Measurements from ENCODE around the gene ATP2C2. TPM values are rescaled to one million over a fixed set of nuclear protein-coding genes. Genes with fewer than 3 reads are reported as not detected.

ATP2C2 gene
- total RNA-seq, 1 donor from 2014 or later, result not detected

DNA sequence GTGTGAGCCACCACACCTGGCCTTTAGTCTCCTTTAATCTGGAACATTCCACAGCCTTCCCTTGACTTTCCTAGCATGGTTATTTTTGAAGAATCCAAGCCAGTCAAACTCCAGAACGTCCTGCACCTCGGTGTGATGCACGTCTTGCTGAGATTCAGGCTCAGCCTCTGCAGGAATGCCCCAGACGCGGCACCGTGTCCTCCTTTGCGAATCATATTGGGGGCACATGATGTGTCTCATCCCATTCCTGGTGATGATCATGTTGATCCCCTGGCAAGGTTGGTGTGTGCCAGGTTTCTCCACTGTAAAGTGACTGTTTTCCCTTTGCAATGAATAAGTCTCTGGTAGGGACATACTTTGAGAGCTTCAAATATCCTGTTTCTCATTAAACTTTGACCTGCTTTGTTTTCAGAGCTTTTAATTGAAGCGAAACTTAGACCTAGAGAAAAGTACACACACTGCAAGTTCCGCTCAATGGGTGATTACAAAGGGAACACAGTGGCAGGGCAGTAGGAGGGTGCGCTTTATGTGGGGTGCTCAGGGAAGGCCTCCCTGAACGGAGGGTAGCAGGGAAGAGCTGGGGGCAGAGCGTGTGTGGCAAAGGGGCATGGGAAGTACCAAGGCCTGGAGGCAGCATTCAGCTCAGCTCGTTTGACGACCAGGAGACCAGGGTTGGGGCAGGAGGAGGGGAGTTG, 9.6 kb upstream of the ATP2C2 start:
- no peaks in the 10 kb centered on the region for H3K4me1 ChIP-seq
- DNase-seq (ENCODE audit: low spot score in 2 of 2), result no peak
- no peaks in the 10 kb centered on the region for H3K27me3 ChIP-seq
- TF ChIP-seq, protein P1, sequence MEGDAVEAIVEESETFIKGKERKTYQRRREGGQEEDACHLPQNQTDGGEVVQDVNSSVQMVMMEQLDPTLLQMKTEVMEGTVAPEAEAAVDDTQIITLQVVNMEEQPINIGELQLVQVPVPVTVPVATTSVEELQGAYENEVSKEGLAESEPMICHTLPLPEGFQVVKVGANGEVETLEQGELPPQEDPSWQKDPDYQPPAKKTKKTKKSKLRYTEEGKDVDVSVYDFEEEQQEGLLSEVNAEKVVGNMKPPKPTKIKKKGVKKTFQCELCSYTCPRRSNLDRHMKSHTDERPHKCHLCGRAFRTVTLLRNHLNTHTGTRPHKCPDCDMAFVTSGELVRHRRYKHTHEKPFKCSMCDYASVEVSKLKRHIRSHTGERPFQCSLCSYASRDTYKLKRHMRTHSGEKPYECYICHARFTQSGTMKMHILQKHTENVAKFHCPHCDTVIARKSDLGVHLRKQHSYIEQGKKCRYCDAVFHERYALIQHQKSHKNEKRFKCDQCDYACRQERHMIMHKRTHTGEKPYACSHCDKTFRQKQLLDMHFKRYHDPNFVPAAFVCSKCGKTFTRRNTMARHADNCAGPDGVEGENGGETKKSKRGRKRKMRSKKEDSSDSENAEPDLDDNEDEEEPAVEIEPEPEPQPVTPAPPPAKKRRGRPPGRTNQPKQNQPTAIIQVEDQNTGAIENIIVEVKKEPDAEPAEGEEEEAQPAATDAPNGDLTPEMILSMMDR (IDR thresholded peaks at IDR 0.05), result no peak
- no peak overlapping the region for H3K4me3 ChIP-seq
- H3K9me3 ChIP-seq, result no peaks in the 10 kb centered on the region
- intact Hi-C loops (cut with DNase I), result no loop called here
- no peak overlapping the region for H3K27ac ChIP-seq
- H3K36me3 ChIP-seq, result no peaks in the 10 kb centered on the region

DNA sequence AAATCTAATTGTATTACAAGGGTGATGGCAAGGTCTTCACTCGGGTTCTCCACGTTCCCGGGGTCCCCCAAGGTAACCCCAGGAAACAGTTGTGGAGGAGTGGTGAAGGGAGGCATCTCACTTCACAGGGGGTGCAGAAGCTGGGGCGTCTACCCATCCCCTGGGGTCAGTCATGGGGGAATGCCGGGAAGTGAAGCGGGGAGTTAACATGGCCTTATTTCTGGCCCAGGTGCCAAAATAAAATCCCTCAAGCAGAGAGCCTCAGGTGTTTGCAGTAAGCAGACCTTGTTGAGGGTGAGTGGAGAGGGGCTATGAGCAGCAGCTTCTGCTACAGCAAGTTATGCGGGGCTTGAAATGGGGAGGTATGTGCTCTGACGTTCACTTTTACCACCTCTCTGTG, 9.0 kb upstream of the ATP2C2 start:
- Histone ChIP-seq H3K27me3 (no peaks in the 10 kb centered on the region), H3K36me3 (no peaks in the 10 kb centered on the region), H3K4me1 (no peaks in the 10 kb centered on the region), H3K9me3 (no peaks in the 10 kb centered on the region), H3K27ac (no peak overlapping the region), H3K4me3 (no peak overlapping the region)
- no peak for DNase-seq (ENCODE audit: low spot score in 2 of 2)
- intact Hi-C loops (cut with DNase I), result no loop called here
- TF ChIP-seq, protein P1 (IDR thresholded peaks at IDR 0.05), result no peak

DNA sequence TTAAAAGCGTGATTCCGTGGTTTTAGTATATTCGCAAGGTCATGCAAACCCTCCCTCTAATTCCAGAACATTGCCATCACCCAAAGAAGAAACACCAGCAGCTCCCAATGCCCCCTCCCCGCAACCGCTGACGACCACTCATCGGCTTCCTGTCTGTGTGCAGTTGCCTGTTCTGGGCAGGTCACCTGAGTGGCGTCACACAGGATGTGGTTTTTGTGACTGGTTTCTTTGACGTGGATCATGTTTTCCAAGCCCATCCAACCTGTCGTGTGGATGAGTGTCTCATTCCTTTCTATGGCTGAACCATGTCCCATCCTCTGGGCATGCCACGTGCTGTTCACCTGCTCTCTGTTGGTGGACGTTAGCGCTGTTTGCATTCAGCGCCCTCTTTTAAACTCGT, 8.2 kb upstream of the ATP2C2 start:
- Histone ChIP-seq H3K4me3 (no peak overlapping the region), H3K27ac (no peak overlapping the region), H3K27me3 (no peaks in the 10 kb centered on the region), H3K36me3 (no peaks in the 10 kb centered on the region), H3K4me1 (no peaks in the 10 kb centered on the region), H3K9me3 (no peaks in the 10 kb centered on the region)
- TF ChIP-seq, protein P1 (IDR thresholded peaks at IDR 0.05), result no peak
- DNase-seq (ENCODE audit: low spot score in 2 of 2), result no peak
- intact Hi-C loops (cut with DNase I), result no loop called here

DNA sequence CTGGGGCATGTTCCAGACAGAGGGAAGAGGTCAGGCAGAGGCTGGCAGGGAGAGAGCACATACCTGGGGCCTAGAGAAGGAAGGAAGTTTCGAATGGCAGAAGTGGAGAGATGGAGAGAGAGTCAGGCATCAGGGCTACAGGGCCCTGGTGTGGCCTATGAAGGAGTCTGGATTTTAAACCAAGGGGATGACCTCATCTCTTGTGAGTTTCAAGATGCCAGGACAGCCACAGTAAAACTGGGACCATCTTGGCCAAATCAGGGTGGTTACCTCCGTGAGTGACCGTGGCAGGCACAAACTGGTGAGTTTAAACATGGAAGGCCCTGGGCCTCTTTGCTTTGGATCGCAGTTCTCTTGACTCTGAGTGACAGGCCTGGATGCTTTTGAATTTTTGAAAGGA, 7.6 kb upstream of the ATP2C2 start:
- TF ChIP-seq, protein P1 (IDR thresholded peaks at IDR 0.05), result no peak
- no peaks in the 10 kb centered on the region for H3K36me3 ChIP-seq
- no peak overlapping the region for H3K27ac ChIP-seq
- no peak overlapping the region for H3K4me3 ChIP-seq
- DNase-seq (ENCODE audit: low spot score in 2 of 2), result no peak
- H3K9me3 ChIP-seq, result no peaks in the 10 kb centered on the region
- no peaks in the 10 kb centered on the region for H3K4me1 ChIP-seq
- intact Hi-C loops (cut with DNase I), result no loop called here
- no peaks in the 10 kb centered on the region for H3K27me3 ChIP-seq

DNA sequence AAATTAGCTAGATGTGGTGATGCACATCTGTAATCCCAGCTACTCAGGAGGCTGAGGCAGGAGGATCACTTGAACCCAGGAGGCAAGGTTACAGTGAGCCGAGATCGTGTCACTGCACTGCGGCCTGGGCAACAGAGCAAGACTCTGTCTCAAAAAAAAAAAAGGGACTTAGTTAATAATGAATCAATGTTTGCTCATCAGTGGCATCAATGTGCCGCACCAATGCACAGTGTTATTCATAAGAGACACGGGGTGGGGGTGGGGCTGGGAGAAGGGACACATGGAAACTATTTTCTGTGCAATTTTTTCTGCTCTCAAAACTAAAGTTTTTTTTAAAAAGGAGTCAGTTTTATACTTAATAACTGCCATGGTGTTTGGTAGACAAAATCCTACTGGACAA, 6.8 kb upstream of the ATP2C2 start:
- intact Hi-C loops (cut with DNase I), result no loop called here
- Histone ChIP-seq H3K36me3 (no peaks in the 10 kb centered on the region), H3K4me1 (no peaks in the 10 kb centered on the region), H3K9me3 (no peaks in the 10 kb centered on the region), H3K4me3 (no peak overlapping the region), H3K27ac (no peak overlapping the region), H3K27me3 (no peaks in the 10 kb centered on the region)
- no peak for DNase-seq (ENCODE audit: low spot score in 2 of 2)
- TF ChIP-seq, protein P1 (IDR thresholded peaks at IDR 0.05), result no peak

Measured in ascending aorta (tissue), 2 donors.